Activated T-cell treated with anti-CD3 and anti-CD28 coated beads, Interleukin-2, amount 50 U/mL, for 1 hour (primary cell): ENCODE data around the gene C1QTNF3.
"Not testable (repeated sequence)": the region's sequence is repeated elsewhere in the genome, so short reads cannot be mapped to it uniquely, and the experiment has no call there.

ENCODE experiments used
- DNase-seq: peaks from one replicate; pipeline ENCODE4 v3.0.0-alpha.2; 2020

C1QTNF3 gene

GRCh38 chr5:34047774-34048572 is 5.0 kb upstream of the C1QTNF3 start:
- DNase-seq: no peak

GRCh38 chr5:34047143-34047542 is 4.1 kb upstream of the C1QTNF3 start:
- DNase-seq: no peak

- no peak for DNase-seq
These were observed 3.0 kb upstream of the C1QTNF3 start for GRCh38 chr5:34045996-34046395.

- no peak for DNase-seq
These were observed 2.0 kb upstream of the C1QTNF3 start for GRCh38 chr5:34045023-34045422.

GRCh38 chr5:34042321-34042720 is 692 bp downstream of the C1QTNF3 start:
- no peak for DNase-seq

- no peak for DNase-seq
These were observed 1.6 kb downstream of the C1QTNF3 start for GRCh38 chr5:34041247-34041972.

GRCh38 chr5:34040472-34040871 is 2.5 kb downstream of the C1QTNF3 start:
- no peak for DNase-seq

- DNase-seq: no peak
These were observed 3.4 kb downstream of the C1QTNF3 start for GRCh38 chr5:34039398-34040157.

- DNase-seq: no peak
These were observed 4.2 kb downstream of the C1QTNF3 start for GRCh38 chr5:34038838-34039237.

GRCh38 chr5:34038390-34038789 is 4.6 kb downstream of the C1QTNF3 start:
- no peak for DNase-seq

- DNase-seq: no peak
These were observed 5.3 kb downstream of the C1QTNF3 start for GRCh38 chr5:34037726-34038125.

GRCh38 chr5:34035756-34036155 is 7.3 kb downstream of the C1QTNF3 start:
- DNase-seq: no peak

- DNase-seq: no peak
These were observed 8.3 kb downstream of the C1QTNF3 start for GRCh38 chr5:34034534-34035327.

GRCh38 chr5:34031966-34032365 is 11.0 kb downstream of the C1QTNF3 start:
- no peak for DNase-seq

GRCh38 chr5:34031117-34031516 is 11.9 kb downstream of the C1QTNF3 start:
- DNase-seq: no peak

- DNase-seq: not testable (repeated sequence)
These were observed 12.4 kb downstream of the C1QTNF3 start for GRCh38 chr5:34030585-34030984.

GRCh38 chr5:34030048-34030447 is 13.0 kb downstream of the C1QTNF3 start:
- no peak for DNase-seq

GRCh38 chr5:34028349-34028748 is 14.7 kb downstream of the C1QTNF3 start:
- DNase-seq: no peak

- DNase-seq: no peak
These were observed 16.8 kb downstream of the C1QTNF3 start for GRCh38 chr5:34026089-34026761.

- DNase-seq: no peak
These were observed 20.8 kb downstream of the C1QTNF3 start for GRCh38 chr5:34022121-34022705.

- no peak for DNase-seq
These were observed 21.7 kb downstream of the C1QTNF3 start for GRCh38 chr5:34021334-34021733.

GRCh38 chr5:34020726-34021125 is 22.3 kb downstream of the C1QTNF3 start:
- no peak for DNase-seq
